ENCODE results near the gene FBXO34. TPM values are rescaled to one million over a fixed set of nuclear protein-coding genes. Genes with fewer than 3 reads are reported as not detected.

Gene FBXO34
- total and polyA plus RNA-seq, 12 donors: 5.9 to 31.0 (median 18.5) TPM

- no peak overlapping the region for H3K27ac ChIP-seq
- no peaks in the 10 kb centered on the region for H3K36me3 ChIP-seq (replicated peaks in 1 of 2)
- no peaks in the 10 kb centered on the region for H3K9me3 ChIP-seq (replicated peaks in 1 of 3)
- TF ChIP-seq CTCF (IDR thresholded peaks at IDR 0.05) (no peak), POLR2A (IDR thresholded peaks at IDR 0.05) (no peak)
- peak in 2 of 7 donors; percentile 25 to 45 for DNase-seq
- H3K27me3 ChIP-seq: no peaks in the 10 kb centered on the region
- intact Hi-C loops (cut with DNase I): no loop called here
- peaks cover 8 to 18% of the 10 kb centered on the region in 2 donors for H3K4me1 ChIP-seq (replicated peaks in 1 of 2)
- WGBS, 4 donors: 51 to 67% (median 62%) methylated on average over 3 of the region's 3 CpGs
- no peak overlapping the region for H3K4me3 ChIP-seq
These were observed 20.4 kb downstream of the FBXO34 start for GRCh38 chr14:55291480-55292081.

GRCh38 chr14:55294603-55295002 lies 23.4 kb downstream of the FBXO34 start:
- intact Hi-C loops (cut with DNase I): no loop called here
- TF ChIP-seq CTCF (IDR thresholded peaks at IDR 0.05) (no peak), POLR2A (IDR thresholded peaks at IDR 0.05) (no peak)

GRCh38 chr14:55297611-55298499 lies 26.6 kb downstream of the FBXO34 start:
- Histone ChIP-seq H3K4me1 (replicated peaks in 1 of 2) (peaks cover 15 to 22% of the 10 kb centered on the region in 2 donors), H3K27me3 (no peaks in the 10 kb centered on the region), H3K4me3 (no peak overlapping the region), H3K9me3 (replicated peaks in 1 of 3) (no peaks in the 10 kb centered on the region), H3K27ac (no peak overlapping the region), H3K36me3 (replicated peaks in 1 of 2) (no peaks in the 10 kb centered on the region)
- DNase-seq: no peak
- WGBS, 4 donors: 63 to 71% (median 68%) methylated on average over 6 of the region's 6 CpGs
- intact Hi-C loops (cut with DNase I): no loop called here
- TF ChIP-seq POLR2A (IDR thresholded peaks at IDR 0.05) (no peak), CTCF (IDR thresholded peaks at IDR 0.05) (no peak)

More at GRCh38 chr14:55294603-55295002, 23.4 kb downstream of the FBXO34 start:
- no peak for DNase-seq
- Histone ChIP-seq H3K27ac (no peak overlapping the region), H3K4me3 (no peak overlapping the region), H3K27me3 (no peaks in the 10 kb centered on the region), H3K4me1 (replicated peaks in 1 of 2) (peaks cover 0 to 15% of the 10 kb centered on the region in 2 donors), H3K9me3 (replicated peaks in 1 of 3) (no peaks in the 10 kb centered on the region), H3K36me3 (replicated peaks in 1 of 2) (no peaks in the 10 kb centered on the region)
- WGBS, 4 donors: 87 to 96% (median 89%) methylated on average over 3 of the region's 3 CpGs

- no peaks in the 10 kb centered on the region for H3K27me3 ChIP-seq
- peaks cover 17 to 28% of the 10 kb centered on the region in 2 donors for H3K4me1 ChIP-seq (replicated peaks in 1 of 2)
- DNase-seq: no peak
- 95 to 99% (median 97%) methylated on average over 22 of the region's 22 CpGs for WGBS, 4 donors
- H3K9me3 ChIP-seq (replicated peaks in 1 of 3): no peaks in the 10 kb centered on the region
- no peaks in the 10 kb centered on the region for H3K36me3 ChIP-seq (replicated peaks in 1 of 2)
- intact Hi-C loops (cut with DNase I): no loop called here
- no peak overlapping the region for H3K27ac ChIP-seq
- TF ChIP-seq CTCF (IDR thresholded peaks at IDR 0.05): no peak
- TF ChIP-seq POLR2A (IDR thresholded peaks at IDR 0.05): no peak
- H3K4me3 ChIP-seq: no peak overlapping the region
These were observed 27.2 kb downstream of the FBXO34 start for GRCh38 chr14:55298500-55298822.

Data from adrenal gland (tissue), 12 donors.